COLO668 (cell line): ENCODE measurements around the gene CDC42BPB.
A peak's percentile ranks its signal among the peaks of the same experiment; 100 is the strongest.

ENCODE experiments used
- DNase-seq: peaks from one replicate; lab custom pipeline; 2025; ENCODE audit not compliant: unreplicated experiment; lab: John Stamatoyannopoulos, UW

CDC42BPB gene

GRCh38 chr14:103096387-103096786 lies 39.0 kb upstream of the CDC42BPB start:
- DNase-seq, result no peak

DNA sequence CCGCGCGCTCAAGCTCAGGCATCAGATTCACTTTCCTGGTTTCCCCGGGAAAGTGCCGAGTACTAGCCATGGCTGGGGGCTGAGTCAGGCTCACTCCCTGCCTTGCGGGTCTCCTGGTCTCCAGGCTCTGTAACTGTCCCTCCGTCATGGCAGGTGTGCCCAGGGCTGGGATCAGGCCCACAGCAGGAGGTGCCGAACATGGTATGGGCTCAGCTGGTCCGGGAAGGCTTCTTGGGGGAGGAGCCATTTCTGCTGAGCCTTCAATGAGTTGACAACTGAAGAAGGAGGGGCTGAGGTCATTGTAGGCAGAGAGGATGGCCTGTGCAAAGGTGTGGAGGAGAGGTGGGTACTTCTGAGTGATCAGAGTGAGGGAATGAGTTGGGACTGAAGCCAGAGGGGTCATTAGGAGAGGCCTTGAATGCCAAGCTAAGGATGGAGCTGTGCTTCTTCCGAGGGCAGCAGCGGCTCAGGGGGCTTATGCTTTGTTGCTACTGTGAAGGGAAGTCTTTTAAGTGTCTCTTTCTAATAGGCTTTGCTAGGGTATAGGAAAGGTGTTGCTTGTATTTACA lies 37.9 kb upstream of the CDC42BPB start:
- DNase-seq, result no peak

- DNase-seq, result no peak
Measured at GRCh38 chr14:103094406-103095209, 37.3 kb upstream of the CDC42BPB start, which contains the start of gene EXOC3L4. TSS of gene EXOC3L4 (plus strand) at chr14:103094725. CDS start at chr14:103100220, 5,495 bp downstream.

DNA sequence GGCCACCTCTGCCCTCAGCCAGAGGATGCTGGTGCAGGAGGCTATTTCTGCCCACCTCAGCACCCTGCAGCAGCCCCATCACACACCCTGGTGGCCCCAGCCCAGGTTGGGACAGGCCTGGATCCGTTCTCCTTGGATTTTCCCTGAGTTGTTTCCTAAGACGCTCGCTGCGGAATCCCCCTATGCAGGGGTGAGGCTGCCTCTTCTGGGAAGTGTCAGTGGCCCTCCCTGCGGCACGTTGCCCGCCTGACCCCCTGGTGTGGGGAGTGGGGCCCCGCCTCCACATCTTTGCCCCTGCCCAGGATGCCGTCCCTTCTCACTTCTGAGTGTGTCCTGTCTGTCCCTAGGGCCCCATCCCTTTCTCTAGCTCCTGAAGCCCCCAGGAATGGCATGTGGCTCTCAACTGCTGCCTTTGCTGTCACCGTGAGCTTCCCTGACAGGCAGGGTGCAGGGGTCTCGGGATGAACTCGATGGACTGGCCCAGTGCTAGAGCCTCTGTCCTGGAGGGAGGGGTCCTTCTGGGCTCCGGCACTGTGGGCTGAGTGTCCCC lies 36.6 kb upstream of the CDC42BPB start:
- DNase-seq, result no peak

GRCh38 chr14:103091883-103092222 lies 34.5 kb upstream of the CDC42BPB start:
- DNase-seq, result no peak

- DNase-seq, result peak; percentile 57
Measured at GRCh38 chr14:103091041-103091882, 33.9 kb upstream of the CDC42BPB start.

- no peak for DNase-seq
Measured at GRCh38 chr14:103090481-103091020, 33.2 kb upstream of the CDC42BPB start.

DNA sequence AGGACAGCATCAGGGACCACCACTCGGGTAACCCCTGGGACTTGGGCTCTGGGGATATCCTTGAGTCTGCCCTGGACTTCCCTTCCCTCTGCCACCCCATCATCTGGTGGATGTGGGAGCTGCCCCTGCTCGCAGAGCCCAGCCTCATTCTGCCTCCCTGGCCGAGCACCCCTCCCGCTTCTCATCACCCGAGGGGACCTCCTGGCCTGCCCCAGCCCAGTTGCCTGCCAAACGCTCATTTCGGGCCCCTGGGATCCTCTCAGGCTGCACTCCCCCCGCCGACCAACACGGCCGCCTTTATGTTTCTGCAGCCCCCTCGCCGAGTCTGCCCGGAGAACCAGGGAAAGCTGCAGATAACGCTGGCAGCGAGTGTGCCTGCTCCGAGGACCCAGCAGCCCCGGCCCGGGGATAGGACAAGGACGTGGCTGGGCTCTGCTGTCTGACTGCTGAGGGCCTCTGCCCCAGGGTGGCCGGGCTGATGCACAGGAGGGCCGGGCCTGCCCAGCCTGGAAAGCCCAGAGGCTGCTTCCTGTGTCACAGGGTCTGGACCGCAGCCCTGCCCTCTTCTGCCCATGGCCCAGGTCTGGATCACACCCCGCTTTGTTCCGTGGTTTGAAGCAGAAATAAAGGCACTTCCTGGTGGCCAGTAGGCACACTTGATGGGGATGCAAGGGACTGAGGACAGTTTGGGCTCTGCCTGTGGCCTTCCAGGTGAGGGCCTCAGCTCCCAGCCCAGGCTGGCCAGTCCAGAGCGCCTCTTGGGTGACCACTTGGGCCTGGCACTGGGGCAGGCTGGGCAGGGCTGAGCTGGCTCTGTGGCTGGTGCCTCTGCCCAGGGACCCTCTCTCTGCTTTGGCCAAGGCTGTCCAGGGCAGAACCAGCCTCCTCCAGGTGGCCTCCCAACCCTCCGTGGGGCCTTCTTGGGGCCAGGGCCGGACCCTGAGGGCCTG lies 32.3 kb upstream of the CDC42BPB start:
- DNase-seq, result no peak

GRCh38 chr14:103088921-103089320 lies 31.6 kb upstream of the CDC42BPB start:
- DNase-seq, result no peak

- no peak for DNase-seq
Measured at GRCh38 chr14:103087343-103087835, 30.0 kb upstream of the CDC42BPB start.

DNA sequence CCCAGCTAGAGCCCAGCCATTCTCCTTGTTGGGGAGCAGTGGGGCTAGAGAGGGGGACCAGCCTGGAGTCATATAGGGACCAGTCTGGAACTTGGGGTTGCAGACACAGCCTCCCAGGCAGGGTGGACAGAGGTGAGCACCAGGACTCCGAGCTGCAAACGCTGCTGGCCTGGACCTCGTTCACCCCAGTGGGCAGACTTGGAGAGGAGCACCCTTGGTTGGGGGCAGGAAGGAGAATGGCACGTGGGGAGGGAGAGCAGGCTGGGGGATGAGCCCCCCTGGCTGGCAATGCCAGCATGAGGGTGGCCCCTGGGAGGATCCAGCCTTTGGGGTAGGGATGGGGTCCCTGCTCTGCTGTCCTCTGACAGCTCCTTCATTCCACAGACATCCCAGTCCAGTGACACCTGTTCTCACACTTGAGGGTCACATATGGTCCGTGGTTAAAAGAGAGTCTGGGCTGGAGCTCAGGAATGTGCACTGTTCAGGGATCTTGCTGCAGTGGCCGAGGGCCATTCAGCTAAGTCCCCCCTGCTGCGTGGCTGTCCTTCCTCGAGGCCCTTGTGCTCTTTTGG lies 29.5 kb upstream of the CDC42BPB start:
- no peak for DNase-seq

GRCh38 chr14:103085106-103086091 lies 28.1 kb upstream of the CDC42BPB start:
- DNase-seq, result no peak

GRCh38 chr14:103084021-103084919 lies 26.9 kb upstream of the CDC42BPB start, which contains the start of gene LBHD2:
TSS of gene LBHD2 (plus strand) at chr14:103084210. CDS start at chr14:103086013, 1,803 bp downstream.
- DNase-seq, result no peak

DNA sequence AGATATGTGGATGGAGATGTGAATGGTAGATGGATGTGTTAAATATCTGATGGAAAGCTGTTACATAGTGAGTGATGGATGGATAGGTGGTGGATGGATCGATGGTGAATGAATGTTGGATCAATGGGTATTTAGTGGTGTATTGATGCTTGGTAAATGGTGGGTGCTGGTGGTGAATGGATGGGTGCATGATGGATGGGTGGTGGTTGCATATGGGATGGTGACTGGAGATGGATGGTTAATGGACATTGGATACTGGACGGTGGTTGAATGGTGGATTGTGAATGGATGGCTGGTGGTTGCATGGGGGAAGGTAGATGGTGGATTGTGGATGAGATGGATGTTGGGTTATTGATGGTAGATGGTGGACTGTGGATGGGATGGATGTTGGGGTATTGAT lies 24.6 kb upstream of the CDC42BPB start:
- no peak for DNase-seq

DNA sequence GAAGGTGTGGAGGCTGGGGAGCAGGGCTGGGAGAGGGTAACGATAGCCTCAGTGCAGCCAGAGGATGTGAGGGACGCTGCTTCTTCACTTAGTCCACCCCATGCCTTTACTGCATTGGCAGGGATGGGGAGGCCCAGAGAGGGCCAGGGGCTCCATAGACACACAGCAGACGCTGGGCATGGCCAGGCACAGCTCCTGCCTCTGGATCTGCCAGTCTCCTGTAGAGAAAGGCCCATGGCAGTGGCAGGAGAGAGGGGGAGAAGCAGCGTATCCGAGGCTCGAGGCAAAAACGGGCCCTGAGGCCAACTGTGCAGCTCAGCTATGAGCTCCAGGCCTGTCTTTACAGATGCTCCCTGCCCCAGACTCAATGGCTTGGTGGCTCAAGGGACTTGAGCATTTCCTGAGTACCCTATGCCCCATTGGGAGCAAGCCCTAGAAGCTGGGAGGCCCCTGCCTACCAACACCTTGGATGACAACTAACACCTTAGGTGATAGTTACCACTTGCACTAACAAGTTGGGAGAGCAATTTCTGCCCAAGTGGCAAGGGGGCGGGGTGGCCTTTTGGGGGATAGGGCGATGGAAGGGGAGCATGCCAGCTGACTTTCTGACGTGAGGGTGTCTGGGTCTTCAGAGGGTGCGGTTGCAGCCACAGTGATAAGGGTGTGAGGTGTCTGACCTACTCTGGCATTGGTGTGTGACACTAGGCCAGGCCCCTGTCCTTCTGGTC lies 21.7 kb upstream of the CDC42BPB start:
- DNase-seq, result no peak

DNA sequence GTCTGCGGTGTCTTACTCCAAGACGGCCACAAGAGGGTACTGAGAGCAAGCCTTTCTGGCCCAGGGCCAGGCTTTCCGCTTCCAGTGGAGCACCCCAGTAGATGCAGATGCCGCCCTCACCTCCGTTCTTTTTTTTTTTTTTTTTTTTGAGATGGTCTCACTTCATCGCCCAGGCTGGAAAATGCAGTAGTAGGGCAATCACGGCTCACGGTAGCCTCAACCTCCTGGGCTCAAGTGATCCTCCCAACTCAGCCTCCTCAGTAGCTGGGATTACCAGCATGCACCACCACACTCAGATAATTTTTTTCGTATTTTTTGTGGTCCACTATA lies 21.0 kb upstream of the CDC42BPB start:
- DNase-seq, result peak; percentile 84
